SK-N-SH (cell line): ENCODE results near the gene AK5. TPM values are rescaled to one million over a fixed set of nuclear protein-coding genes. Genes with fewer than 3 reads are reported as not detected.
A peak's percentile ranks its signal among the peaks of the same experiment; 100 is the strongest.

Experiments
- CTCF ChIA-PET: fragments of 300-600, 350-600 bp; formaldehyde crosslinking; extraction: SDS; loops from one replicate; lab custom pipeline; 2021; lab: Yijun Ruan, JAX
- POLR2A ChIA-PET: fragments of 350-600 bp; sonication (Branson Sonifier 250); formaldehyde crosslinking; extraction: SDS; loops from one replicate; lab custom pipeline; 2020; ENCODE audit warnings: antibody characterized with exemption, inconsistent platforms; lab: Yijun Ruan, JAX
- DNase-seq: peaks from one replicate; pipeline ENCODE4 v3.0.0; 2012
- H2AFZ ChIP-seq: fragments of 200-600 bp; sonication (generic); 2 replicates; pipeline ENCODE4 v1.8.1; 2016; ENCODE audit warnings: antibody characterized with exemption, mild to moderate bottlenecking, low read depth
- H3F3A ChIP-seq: fragments of 200-600 bp; sonication (generic); replicated peaks from 2 replicates; pipeline ENCODE3; 2016; ENCODE audit warnings: antibody characterized with exemption, mild to moderate bottlenecking; ENCODE audit not compliant: insufficient read depth
- H3K27ac ChIP-seq, 2 experiments: fragments of 200-500 bp in 1 of 2; fragments of 200-600 bp in 1 of 2; sonication (Bioruptor generic) in 1 of 2; sonication (generic), shearing (Covaris generic) in 1 of 2; 2 replicates each; pipeline versions ENCODE4 v1.5.1 to v1.6.1; 2014 to 2016; ENCODE audit warnings: low read depth in 2 of 2, inconsistent platforms in 1 of 2, low read length in 1 of 2, mild to moderate bottlenecking in 1 of 2, mixed read lengths in 1 of 2
- H3K27me3 ChIP-seq: fragments of 200-600 bp; sonication (generic), shearing (Covaris generic); 2 replicates; pipeline ENCODE4 v1.6.1; 2016; ENCODE audit warnings: mixed run types; ENCODE audit not compliant: insufficient read depth
- H3K36me3 ChIP-seq, 2 experiments: fragments of 200-500 bp in 1 of 2; fragments of 200-600 bp in 1 of 2; sonication (Bioruptor generic) in 1 of 2; sonication (generic) in 1 of 2; replicated peaks in 1 of 2; 2 replicates each; pipeline versions ENCODE3 to v1.5.1; 2014 to 2016; ENCODE audit warnings: low read length in 1 of 2, mild to moderate bottlenecking in 1 of 2; ENCODE audit not compliant: insufficient read depth in 2 of 2, control insufficient read depth in 1 of 2
- H3K4me1 ChIP-seq, 2 experiments: fragments of 200-500 bp in 1 of 2; fragments of 200-600 bp in 1 of 2; sonication (Bioruptor generic) in 1 of 2; sonication (generic), shearing (Covaris generic) in 1 of 2; 2 replicates each; pipeline versions ENCODE4 v1.5.1 to v1.6.1; 2014 to 2016; ENCODE audit warnings: low read depth in 1 of 2, low read length in 1 of 2, mixed run types in 1 of 2; ENCODE audit not compliant: insufficient read depth in 2 of 2, control insufficient read depth in 1 of 2
- H3K4me2 ChIP-seq: fragments of 200-600 bp; sonication (generic), shearing (Covaris generic); 2 replicates; pipeline ENCODE4 v1.6.1; 2017; ENCODE audit warnings: mixed run types
- H3K4me3 ChIP-seq, 2 experiments: fragments of 200-500 bp in 1 of 2; fragments of 200-600 bp in 1 of 2; sonication (Bioruptor generic) in 1 of 2; sonication (generic), shearing (Covaris generic) in 1 of 2; 2 replicates each; pipeline versions ENCODE4 v1.5.1 to v1.8.1; 2014 to 2016; ENCODE audit warnings: low read depth in 2 of 2, inconsistent platforms in 1 of 2, low read length in 1 of 2, mild to moderate bottlenecking in 1 of 2, mixed read lengths in 1 of 2, moderate library complexity in 1 of 2
- H3K79me2 ChIP-seq: fragments of 200-600 bp; sonication (generic); 2 replicates; pipeline ENCODE4 v1.8.1; 2017; ENCODE audit warnings: mild to moderate bottlenecking; ENCODE audit not compliant: insufficient read depth
- H3K9ac ChIP-seq: fragments of 200-600 bp; sonication (generic); 2 replicates; pipeline ENCODE4 v1.6.1; 2017; ENCODE audit warnings: mixed run types
- H3K9me2 ChIP-seq: fragments of 200-600 bp; sonication (generic); 2 replicates; pipeline ENCODE4 v1.6.1; 2017; ENCODE audit warnings: mixed run types
- H3K9me3 ChIP-seq: fragments of 200-600 bp; sonication (generic); 2 replicates; pipeline ENCODE4 v1.6.1; 2017; ENCODE audit warnings: mixed run types, mild to moderate bottlenecking, moderate library complexity
- H4K20me1 ChIP-seq: fragments of 200-600 bp; sonication (generic); 2 replicates; pipeline ENCODE4 v1.6.1; 2017; ENCODE audit warnings: mild to moderate bottlenecking, mixed run types; ENCODE audit not compliant: insufficient read depth
- CHD2 ChIP-seq: fragments of 150-350 bp; IDR thresholded peaks from 2 replicates; pipeline ENCODE4 v1.6.1; 2018; ENCODE audit warnings: low read length; ENCODE audit not compliant: partially characterized antibody
- CTCF ChIP-seq: fragments of 200-600 bp; sonication (generic); IDR thresholded peaks from 2 replicates; pipeline ENCODE4 v1.6.1; 2017; ENCODE audit warnings: antibody characterized with exemption, mild to moderate bottlenecking, moderate library complexity
- EZH2phosphoT487 ChIP-seq: fragments of 200-600 bp; sonication (generic); IDR thresholded peaks from 2 replicates; pipeline ENCODE4 v1.6.1; 2017; ENCODE audit warnings: low read depth, mixed run types, mild to moderate bottlenecking, antibody characterized with exemption, moderate library complexity, borderline replicate concordance
- FOSL2 ChIP-seq: IDR thresholded peaks from 2 replicates; pipeline ENCODE4 v1.4.0; 2012; ENCODE audit warnings: low read depth, mild to moderate bottlenecking, moderate library complexity, borderline replicate concordance
- FOXJ3 ChIP-seq: sonication (generic); formaldehyde crosslinking; IDR thresholded peaks from 2 replicates; pipeline ENCODE4 v1.5.1; 2020; ENCODE audit warnings: mild to moderate bottlenecking, missing genetic modification reagents
- FOXM1 ChIP-seq: IDR thresholded peaks from 2 replicates; pipeline ENCODE4 v1.4.0; 2012; ENCODE audit warnings: low read depth, mild to moderate bottlenecking
- GATA2 ChIP-seq: sonication (generic); formaldehyde crosslinking; IDR thresholded peaks from 2 replicates; pipeline ENCODE4 v1.5.0; 2020; ENCODE audit warnings: mild to moderate bottlenecking, missing genetic modification reagents
- JUND ChIP-seq: IDR thresholded peaks from 2 replicates; pipeline ENCODE4 v1.4.0; 2012
- MAX ChIP-seq: IDR thresholded peaks from 2 replicates; pipeline ENCODE4 v1.4.0; 2012; ENCODE audit warnings: low read depth
- MEF2A ChIP-seq: IDR thresholded peaks from 2 replicates; pipeline ENCODE4 v1.4.0; 2012; ENCODE audit warnings: low read depth, borderline replicate concordance
- MXI1 ChIP-seq: IDR thresholded peaks from 2 replicates; pipeline ENCODE4 v1.6.1; 2012; ENCODE audit warnings: mild to moderate bottlenecking, low read depth, low read length, improper control_type of control experiment
- NFIC ChIP-seq: IDR thresholded peaks from 2 replicates; pipeline ENCODE4 v1.4.0; 2012; ENCODE audit warnings: borderline replicate concordance
- POLR2AphosphoS5 ChIP-seq: IDR thresholded peaks from 2 replicates; pipeline ENCODE4 v1.6.1; 2012; ENCODE audit warnings: low read depth, low read length
- RAD21 ChIP-seq: IDR thresholded peaks from 2 replicates; pipeline ENCODE4 v1.6.1; 2012; ENCODE audit warnings: mild to moderate bottlenecking, low read length
- RCOR1 ChIP-seq: fragments of 150-350 bp; IDR thresholded peaks from 2 replicates; pipeline ENCODE4 v1.6.1; 2017; ENCODE audit warnings: antibody characterized with exemption, low read length
- RXRA ChIP-seq: IDR thresholded peaks from 2 replicates; pipeline ENCODE4 v1.4.0; 2012; ENCODE audit warnings: low read depth, mild to moderate bottlenecking, borderline replicate concordance
- SIN3A ChIP-seq: IDR thresholded peaks from 2 replicates; pipeline ENCODE4 v1.6.1; 2012; ENCODE audit warnings: low read depth, mild to moderate bottlenecking, low read length, moderate library complexity, borderline replicate concordance
- SMC3 ChIP-seq: IDR thresholded peaks from 2 replicates; pipeline ENCODE4 v1.6.1; 2012; ENCODE audit warnings: low read depth, low read length, improper control_type of control experiment
- TAF1 ChIP-seq: IDR thresholded peaks from 2 replicates; pipeline ENCODE4 v1.6.1; 2012; ENCODE audit warnings: low read depth, mild to moderate bottlenecking, low read length, moderate library complexity, borderline replicate concordance
- TEAD4 ChIP-seq: IDR thresholded peaks from 2 replicates; pipeline ENCODE4 v1.4.0; 2012; ENCODE audit warnings: mild to moderate bottlenecking, borderline replicate concordance; ENCODE audit not compliant: insufficient read depth
- YY1 ChIP-seq: IDR thresholded peaks from 2 replicates; pipeline ENCODE4 v1.4.0; 2012; ENCODE audit warnings: low read depth, mild to moderate bottlenecking
- WGBS: methylation state at CpG from one replicate; pipeline ENCODE4 v1.1.6; 2017; ENCODE audit warnings: low lambda C conversion rate; 5-methylcytosine and 5-hydroxymethylcytosine counted together
- polyA plus RNA-seq, 3 experiments: library from polyadenylated mRNA; depleted of rRNA; stranded (reverse); fragments of >200 nt; gene quantifications; 2 replicates each; pipeline ENCODE4 v1.2.3, GENCODE V29; 2012
- TF ChIP-seq, protein P1 (sequence below): fragments of 150-350 bp; IDR thresholded peaks from 2 replicates; pipeline ENCODE4 v1.6.1; 2016; ENCODE audit warnings: mild to moderate bottlenecking, low read depth, low read length
- TF ChIP-seq, protein P2 (sequence below): IDR thresholded peaks from 2 replicates; pipeline ENCODE4; 2012

The AK5 gene
- polyA plus RNA-seq, 1 of the 3 experiments (the other 2 are of a cell fraction), result 22.9 TPM

DNA sequence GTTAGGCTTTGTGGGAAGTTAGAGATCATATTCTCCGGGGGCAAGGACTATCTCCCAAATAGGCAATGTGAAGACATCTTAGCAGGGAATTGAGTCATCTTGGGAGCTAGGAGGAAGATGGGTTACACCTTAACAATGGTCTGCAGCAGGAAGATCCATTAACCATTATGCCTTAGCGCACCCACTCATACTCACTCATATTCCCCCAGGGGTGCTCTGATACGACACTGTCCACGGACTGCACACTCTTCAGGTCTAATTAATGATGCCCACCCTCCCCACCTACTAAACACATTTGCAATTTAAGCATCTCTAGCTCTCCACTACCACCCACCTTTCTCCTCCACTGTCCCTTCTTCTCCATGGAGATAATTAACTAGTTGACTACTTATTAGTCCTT, 857 bp upstream of the AK5 start:
- ChIA-PET POLR2A (no interaction called here), CTCF (interaction anchor here (0.5 to 2.5 kb wide), 5 partner anchors 8 to 252 kb away, joined by 3 to 11 read pairs (median 4); no protein-coding TSS in a partner anchor)
- Histone ChIP-seq H3K27ac (no peak overlapping the region), H3K79me2 (peaks cover 19% of the 10 kb centered on the region; the same call in 1 of the 2 replicates), H3K27me3 (no peaks in the 10 kb centered on the region), H2AFZ (no peak overlapping the region; the same call in 1 of the 2 replicates), H3K9me3 (no peaks in the 10 kb centered on the region), H3K4me3 (no peak overlapping the region; a peak in 1 of 4 replicates), H4K20me1 (no peaks in the 10 kb centered on the region), H3K4me2 (peak overlapping the region; percentile 94), H3F3A (no peaks in the 10 kb centered on the region), H3K36me3 (no peaks in the 10 kb centered on the region), H3K9me2 (no peaks in the 10 kb centered on the region), H3K4me1 (peaks cover 0 to 13% of the 10 kb centered on the region in 2 experiments; a peak in 2 of 4 replicates), H3K9ac (no peak overlapping the region)
- no peak for TF ChIP-seq TAF1
- no peak for TF ChIP-seq CHD2
- TF ChIP-seq RXRA, result no peak
- no peak for TF ChIP-seq GATA2 (CRISPR knock-in tag)
- TF ChIP-seq MEF2A, result no peak
- no peak for TF ChIP-seq YY1
- TF ChIP-seq FOXM1, result no peak
- no peak for TF ChIP-seq RAD21
- TF ChIP-seq RCOR1, result no peak
- no peak for TF ChIP-seq CTCF
- TF ChIP-seq JUND, result no peak
- no peak for TF ChIP-seq TEAD4
- peak; percentile 9 for DNase-seq
- 98% methylated on average over 3 of the region's 4 CpGs for WGBS

DNA sequence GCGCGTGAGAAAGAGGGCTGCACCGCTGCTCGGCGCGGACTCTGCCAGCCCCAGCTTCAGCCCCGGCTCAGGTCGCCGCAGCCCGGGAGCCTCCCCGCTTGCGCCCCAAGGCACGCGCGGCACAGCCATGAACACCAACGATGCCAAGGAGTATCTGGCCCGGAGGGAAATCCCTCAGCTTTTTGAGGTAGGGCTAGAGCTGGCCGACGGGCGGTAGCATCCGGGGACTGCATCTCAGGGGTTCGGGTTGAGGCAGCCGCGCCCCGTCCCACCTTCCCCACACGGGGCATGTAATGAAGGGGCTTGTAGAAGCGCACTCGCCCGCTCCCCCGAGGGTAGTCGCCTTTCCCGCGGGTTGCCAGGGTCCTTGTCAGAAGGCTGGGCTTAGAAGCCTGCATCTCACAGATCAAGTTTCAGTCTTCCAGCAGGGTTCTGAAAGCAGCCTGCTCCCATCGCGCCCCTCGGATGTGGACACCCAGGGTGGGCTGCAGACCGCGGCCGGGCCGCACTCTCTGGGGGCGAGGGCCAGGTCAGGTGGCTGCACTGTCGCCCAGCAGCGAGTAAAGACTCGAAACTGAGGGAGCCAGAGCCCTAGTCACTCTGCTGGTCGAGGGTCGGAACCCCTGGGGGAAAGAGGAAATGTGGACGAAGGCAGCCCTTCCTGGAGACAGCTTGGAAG, 507 bp downstream of the AK5 start:
- H3K9ac ChIP-seq, result peak overlapping the region; percentile 72
- H4K20me1 ChIP-seq, result no peaks in the 10 kb centered on the region
- no peak for DNase-seq
- peak overlapping the region; percentile 94 for H3K4me2 ChIP-seq
- ChIA-PET CTCF (interaction anchor here (0.7 to 2.5 kb wide), 9 partner anchors 10 to 251 kb away, joined by 3 to 11 read pairs (median 4); no protein-coding TSS in a partner anchor), POLR2A (interaction anchor here (0.7 kb wide), 1 partner anchor 123 kb away, joined by 3 read pairs; no protein-coding TSS in a partner anchor)
- no peaks in the 10 kb centered on the region for H3K27me3 ChIP-seq
- H3K4me3 ChIP-seq, result peak overlapping the region; percentile 63 to 82
- H3F3A ChIP-seq, result no peaks in the 10 kb centered on the region
- H3K9me2 ChIP-seq, result no peaks in the 10 kb centered on the region
- peaks cover 19% of the 10 kb centered on the region; the same call in 1 of the 2 replicates for H3K79me2 ChIP-seq
- H3K4me1 ChIP-seq, result peaks cover 0 to 15% of the 10 kb centered on the region in 2 experiments; a peak in 2 of 4 replicates
- H3K9me3 ChIP-seq, result no peaks in the 10 kb centered on the region
- H2AFZ ChIP-seq, result peak overlapping the region; percentile 88
- no peaks in the 10 kb centered on the region for H3K36me3 ChIP-seq
- WGBS, result 1% methylated on average over 12 of the region's 47 CpGs
- TF ChIP-seq FOXJ3 (no peak), SIN3A (no peak), TEAD4 (no peak), JUND (no peak), NFIC (no peak), GATA2 (CRISPR knock-in tag) (no peak), FOSL2 (no peak), MXI1 (no peak; the same call in 1 of the 2 replicates), SMC3 (0 out of 2 replicates have a peak, but pooled peaks have one; percentile 1), YY1 (peak; percentile 52; the same call in 1 of the 2 replicates), RXRA (no peak), CHD2 (no peak), EZH2phosphoT487 (no peak), TAF1 (no peak), POLR2AphosphoS5 (no peak), MAX (peak; percentile 38; the same call in 1 of the 2 replicates)
- TF ChIP-seq, protein P1, sequence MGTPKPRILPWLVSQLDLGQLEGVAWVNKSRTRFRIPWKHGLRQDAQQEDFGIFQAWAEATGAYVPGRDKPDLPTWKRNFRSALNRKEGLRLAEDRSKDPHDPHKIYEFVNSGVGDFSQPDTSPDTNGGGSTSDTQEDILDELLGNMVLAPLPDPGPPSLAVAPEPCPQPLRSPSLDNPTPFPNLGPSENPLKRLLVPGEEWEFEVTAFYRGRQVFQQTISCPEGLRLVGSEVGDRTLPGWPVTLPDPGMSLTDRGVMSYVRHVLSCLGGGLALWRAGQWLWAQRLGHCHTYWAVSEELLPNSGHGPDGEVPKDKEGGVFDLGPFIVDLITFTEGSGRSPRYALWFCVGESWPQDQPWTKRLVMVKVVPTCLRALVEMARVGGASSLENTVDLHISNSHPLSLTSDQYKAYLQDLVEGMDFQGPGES, result no peak
- TF ChIP-seq, protein P2, sequence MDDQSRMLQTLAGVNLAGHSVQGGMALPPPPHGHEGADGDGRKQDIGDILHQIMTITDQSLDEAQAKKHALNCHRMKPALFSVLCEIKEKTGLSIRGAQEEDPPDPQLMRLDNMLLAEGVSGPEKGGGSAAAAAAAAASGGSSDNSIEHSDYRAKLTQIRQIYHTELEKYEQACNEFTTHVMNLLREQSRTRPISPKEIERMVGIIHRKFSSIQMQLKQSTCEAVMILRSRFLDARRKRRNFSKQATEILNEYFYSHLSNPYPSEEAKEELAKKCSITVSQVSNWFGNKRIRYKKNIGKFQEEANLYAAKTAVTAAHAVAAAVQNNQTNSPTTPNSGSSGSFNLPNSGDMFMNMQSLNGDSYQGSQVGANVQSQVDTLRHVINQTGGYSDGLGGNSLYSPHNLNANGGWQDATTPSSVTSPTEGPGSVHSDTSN, result no peak
- no peak overlapping the region; a peak in 1 of 4 replicates for H3K27ac ChIP-seq
